Activated gamma-delta T cell treated with Interleukin-2 at 50 U/mL for 16 hours (primary cell): ENCODE data around the gene IFITM10.

Experiments used
- DNase-seq: peaks from one replicate; pipeline ENCODE4 v3.0.0-alpha.2; 2020

IFITM10 gene

GRCh38 chr11:1750481-1750839, at the start of gene IFITM10:
Gene IFITM10, minus strand, starts transcription at chr11:1750595. Its CDS starts 153 bp downstream, at chr11:1750442.
- DNase-seq, result no peak

GRCh38 chr11:1797391-1798125, 47.2 kb upstream of the IFITM10 start:
- no peak for DNase-seq

GRCh38 chr11:1796413-1797011, 46.1 kb upstream of the IFITM10 start:
- no peak for DNase-seq

- DNase-seq, result no peak
Observed at GRCh38 chr11:1793081-1793480, 42.7 kb upstream of the IFITM10 start.

- no peak for DNase-seq
Observed at GRCh38 chr11:1792461-1792860, 42.1 kb upstream of the IFITM10 start.

- DNase-seq, result no peak
Observed at GRCh38 chr11:1791912-1792311, 41.5 kb upstream of the IFITM10 start.

GRCh38 chr11:1786466-1786865, 36.1 kb upstream of the IFITM10 start:
- DNase-seq, result no peak

GRCh38 chr11:1785749-1786413, 35.5 kb upstream of the IFITM10 start:
- DNase-seq, result no peak

- DNase-seq, result no peak
Observed at GRCh38 chr11:1784761-1785650, 34.6 kb upstream of the IFITM10 start.

GRCh38 chr11:1783725-1784529, 33.5 kb upstream of the IFITM10 start:
- no peak for DNase-seq

GRCh38 chr11:1782831-1783724, 32.7 kb upstream of the IFITM10 start:
- DNase-seq, result no peak

GRCh38 chr11:1782031-1782590, 31.7 kb upstream of the IFITM10 start:
- DNase-seq, result no peak

GRCh38 chr11:1781593-1781975, 31.2 kb upstream of the IFITM10 start:
- DNase-seq, result no peak

- no peak for DNase-seq
Observed at GRCh38 chr11:1780700-1781592, 30.6 kb upstream of the IFITM10 start.

GRCh38 chr11:1779806-1780699, 29.7 kb upstream of the IFITM10 start:
- no peak for DNase-seq

- DNase-seq, result no peak
Observed at GRCh38 chr11:1779034-1779805, 28.8 kb upstream of the IFITM10 start.

- no peak for DNase-seq
Observed at GRCh38 chr11:1778141-1778911, 27.9 kb upstream of the IFITM10 start.
